Common myeloid progenitor, CD34-positive (primary cell): Measurements from ENCODE around the gene CDCA7L.

Experiments used
- CTCF ChIA-PET: fragments of 350-600 bp; sonication (Branson Sonifier 250); formaldehyde crosslinking; loops from one replicate; lab custom pipeline; 2021; ENCODE audit warnings: antibody characterized with exemption; lab: Charles Lee
- POLR2A ChIA-PET: fragments of 350-600 bp; sonication (Branson Sonifier 250); formaldehyde crosslinking; loops from one replicate; lab custom pipeline; 2021; ENCODE audit warnings: antibody characterized with exemption; lab: Charles Lee
- DNase-seq, 3 donors: peaks; one replicate each; pipeline versions ENCODE4 v3.0.0 to v3.0.0-alpha.2; 2013
- H3K27ac ChIP-seq, 2 experiments: 1 replicate in 1 of 2; 2 replicates in 1 of 2; pipeline ENCODE4 v1.7.0; 2013; ENCODE audit warnings: inconsistent platforms in 2 of 2, low read length in 2 of 2, mild to moderate bottlenecking in 2 of 2, low read depth in 1 of 2, moderate library complexity in 1 of 2; ENCODE audit not compliant: severe bottlenecking in 2 of 2, insufficient read depth in 1 of 2, poor library complexity in 1 of 2
- H3K27me3 ChIP-seq, 5 experiments: replicated peaks in 2 of 5; 1 replicate in 3 of 5; 2 replicates in 2 of 5; pipeline versions ENCODE4 v1.6.1 to v1.7.0; 2013; ENCODE audit warnings: low read length in 4 of 5, mild to moderate bottlenecking in 2 of 5, moderate library complexity in 2 of 5, inconsistent platforms in 1 of 5; ENCODE audit not compliant: insufficient read depth in 5 of 5, control insufficient read depth in 4 of 5
- H3K36me3 ChIP-seq, 4 experiments: 1 replicate in 2 of 4; 2 replicates in 2 of 4; pipeline versions ENCODE4 v1.6.1 to v1.7.0; 2013; ENCODE audit warnings: low read length in 3 of 4, control low read depth in 1 of 4, mild to moderate bottlenecking in 1 of 4; ENCODE audit not compliant: control insufficient read depth in 4 of 4, insufficient read depth in 4 of 4
- H3K4me1 ChIP-seq, 4 experiments: 1 replicate in 3 of 4; 2 replicates in 1 of 4; pipeline versions ENCODE4 v1.6.1 to v1.7.1; 2013; ENCODE audit warnings: low read length in 3 of 4, mild to moderate bottlenecking in 3 of 4, control low read depth in 1 of 4, inconsistent platforms in 1 of 4, moderate library complexity in 1 of 4; ENCODE audit not compliant: control insufficient read depth in 4 of 4, insufficient read depth in 4 of 4; ENCODE audit errors: control extremely low read depth in 1 of 4
- H3K4me3 ChIP-seq, 7 experiments: 1 replicate in 4 of 7; 2 replicates in 3 of 7; pipeline versions ENCODE4 v1.5.1 to v1.7.0; 2013; ENCODE audit warnings: mild to moderate bottlenecking in 7 of 7, low read length in 6 of 7, moderate library complexity in 6 of 7, inconsistent platforms in 2 of 7, low read depth in 2 of 7, control low read depth in 1 of 7; ENCODE audit not compliant: insufficient read depth in 4 of 7, control insufficient read depth in 1 of 7; ENCODE audit errors: extremely low read depth in 1 of 7
- H3K9me3 ChIP-seq, 5 experiments: 1 replicate in 4 of 5; 2 replicates in 1 of 5; pipeline versions ENCODE4 v1.6.1 to v1.7.1; 2013; ENCODE audit warnings: low read length in 4 of 5, mild to moderate bottlenecking in 2 of 5, inconsistent platforms in 1 of 5, low read depth in 1 of 5, moderate library complexity in 1 of 5; ENCODE audit not compliant: control insufficient read depth in 4 of 5, insufficient read depth in 2 of 5; ENCODE audit errors: control extremely low read depth in 1 of 5
- WGBS: methylation state at CpG from one replicate; pipeline ENCODE4 v1.1.5; 2013; ENCODE audit not compliant: insufficient coverage; 5-methylcytosine and 5-hydroxymethylcytosine counted together

CDCA7L gene

DNA sequence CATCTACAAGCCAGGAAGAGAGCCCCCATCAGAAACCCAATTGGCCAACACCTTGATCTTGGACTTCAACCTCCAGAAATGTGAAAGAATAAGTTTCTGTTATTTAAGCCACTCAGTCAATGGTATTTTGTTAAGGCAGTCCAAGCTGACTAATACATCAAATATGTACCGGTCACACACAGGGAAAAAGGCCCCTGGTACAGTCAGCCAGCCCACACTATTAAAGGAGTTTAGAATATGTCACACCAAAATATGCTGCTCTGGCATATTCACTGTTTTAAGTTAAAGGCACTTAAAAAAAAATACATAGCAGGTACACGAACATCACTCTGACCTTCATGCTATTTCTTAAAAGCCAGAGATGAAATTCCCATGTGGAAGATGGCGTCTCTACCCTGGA lies 15.2 kb upstream of the CDCA7L start:
- POLR2A ChIA-PET = no interaction called here
- 100% methylated on average over 1 of the region's 3 CpGs for WGBS
- H3K27me3 ChIP-seq = no peaks in the 10 kb centered on the region
- H3K27ac ChIP-seq = no peak overlapping the region
- peaks cover 0 to 13% (median 5%) of the 10 kb centered on the region in 4 experiments for H3K4me1 ChIP-seq
- CTCF ChIA-PET = no interaction called here
- no peak for DNase-seq
- H3K4me3 ChIP-seq = no peak overlapping the region
- H3K9me3 ChIP-seq = no peaks in the 10 kb centered on the region
- H3K36me3 ChIP-seq = no peaks in the 10 kb centered on the region

DNA sequence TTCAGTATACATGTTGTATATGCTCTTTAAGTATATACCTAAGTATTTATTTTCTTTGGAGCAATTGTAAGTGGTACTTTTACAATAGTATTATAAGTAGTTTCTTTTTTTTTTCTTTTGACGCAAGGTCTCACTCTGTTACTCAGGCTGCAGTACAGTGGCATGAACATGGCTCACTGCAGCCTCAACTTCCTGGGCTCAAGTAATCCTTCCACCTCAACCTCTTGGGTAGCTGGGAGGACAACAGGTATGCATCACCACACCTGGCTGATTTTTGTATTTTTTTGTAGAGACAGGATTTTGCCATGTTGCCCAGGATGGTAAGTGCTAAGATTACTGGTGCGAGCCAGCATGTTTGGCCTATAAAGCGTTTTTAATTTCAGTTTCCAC lies 13.7 kb upstream of the CDCA7L start:
- no peak for DNase-seq
- ChIA-PET CTCF (interaction anchor here (1.8 kb wide), 1 partner anchor 12 kb away, joined by 4 read pairs; no protein-coding TSS in a partner anchor), POLR2A (no interaction called here)
- no peaks in the 10 kb centered on the region for H3K36me3 ChIP-seq
- no CpG with 5 or more reads among the region's 3 CpGs for WGBS
- peaks cover 0 to 6% (median 2%) of the 10 kb centered on the region in 4 experiments for H3K4me1 ChIP-seq
- H3K27ac ChIP-seq = no peak overlapping the region
- no peak overlapping the region for H3K4me3 ChIP-seq
- no peaks in the 10 kb centered on the region for H3K9me3 ChIP-seq
- no peaks in the 10 kb centered on the region for H3K27me3 ChIP-seq

- no peak overlapping the region for H3K27ac ChIP-seq
- POLR2A ChIA-PET = no interaction called here
- no CpG with 5 or more reads among the region's 3 CpGs for WGBS
- CTCF ChIA-PET = interaction anchor here (1.6 kb wide), 1 partner anchor 10 kb away, joined by 5 read pairs; no protein-coding TSS in a partner anchor
- H3K27me3 ChIP-seq = no peaks in the 10 kb centered on the region
- H3K36me3 ChIP-seq = no peaks in the 10 kb centered on the region
- no peak for DNase-seq
- H3K9me3 ChIP-seq = no peaks in the 10 kb centered on the region
- H3K4me3 ChIP-seq = no peak overlapping the region
- H3K4me1 ChIP-seq = peaks cover 0 to 15% (median 5%) of the 10 kb centered on the region in 4 experiments
Observed at GRCh38 chr7:21953781-21954180, 8.1 kb upstream of the CDCA7L start.

GRCh38 chr7:21948887-21949540 lies 3.3 kb upstream of the CDCA7L start:
- no peaks in the 10 kb centered on the region for H3K9me3 ChIP-seq
- ChIA-PET CTCF (interaction anchor here (1.0 to 2.3 kb wide), 2 partner anchors 16 to 54 kb away, joined by 3 to 8 read pairs; no protein-coding TSS in a partner anchor), POLR2A (no interaction called here)

GRCh38 chr7:21948364-21948763 lies 2.7 kb upstream of the CDCA7L start:
- peaks cover 11 to 36% (median 23%) of the 10 kb centered on the region in 4 experiments for H3K4me1 ChIP-seq
- ChIA-PET POLR2A (no interaction called here), CTCF (interaction anchor here (1.0 to 2.3 kb wide), 3 partner anchors 11 to 55 kb away, joined by 3 to 8 read pairs (median 4); no protein-coding TSS in a partner anchor)
- no peak overlapping the region for H3K4me3 ChIP-seq
- no peaks in the 10 kb centered on the region for H3K27me3 ChIP-seq
- H3K36me3 ChIP-seq = no peaks in the 10 kb centered on the region
- no peak for DNase-seq
- WGBS = 11% methylated on average over 1 of the region's 2 CpGs
- no peaks in the 10 kb centered on the region for H3K9me3 ChIP-seq
- no peak overlapping the region for H3K27ac ChIP-seq

More at GRCh38 chr7:21948887-21949540, 3.3 kb upstream of the CDCA7L start:
- Histone ChIP-seq H3K4me1 (peaks cover 9 to 29% (median 19%) of the 10 kb centered on the region in 4 experiments), H3K27me3 (no peaks in the 10 kb centered on the region), H3K4me3 (no peak overlapping the region), H3K27ac (no peak overlapping the region), H3K36me3 (no peaks in the 10 kb centered on the region)
- no peak for DNase-seq
- 59% methylated on average over 6 of the region's 8 CpGs for WGBS

GRCh38 chr7:21947946-21948345 lies 2.2 kb upstream of the CDCA7L start:
- H3K27ac ChIP-seq = no peak overlapping the region
- H3K27me3 ChIP-seq = no peaks in the 10 kb centered on the region
- no peak overlapping the region for H3K4me3 ChIP-seq
- no peak for DNase-seq
- CTCF ChIA-PET = interaction anchor here (1.0 to 1.5 kb wide), 2 partner anchors 12 to 55 kb away, joined by 3 to 4 read pairs; no protein-coding TSS in a partner anchor
- H3K4me1 ChIP-seq = peaks cover 15 to 40% (median 26%) of the 10 kb centered on the region in 4 experiments
- H3K9me3 ChIP-seq = no peaks in the 10 kb centered on the region
- whole genome bisulfite sequencing = 100% methylated on average over 1 of the region's 2 CpGs
- no peaks in the 10 kb centered on the region for H3K36me3 ChIP-seq
- POLR2A ChIA-PET = no interaction called here

- CTCF ChIA-PET = interaction anchor here (0.6 to 1.7 kb wide), 3 partner anchors 13 to 20 kb away, joined by 3 to 5 read pairs (median 4); no protein-coding TSS in a partner anchor
- 84% methylated on average over 3 of the region's 3 CpGs for WGBS
- POLR2A ChIA-PET = interaction anchor here (0.6 kb wide), 2 partner anchors 28 to 124 kb away, joined by 3 to 4 read pairs; no protein-coding TSS in a partner anchor
- H3K27ac ChIP-seq = no peak overlapping the region
- no peaks in the 10 kb centered on the region for H3K36me3 ChIP-seq
- DNase-seq = no peak
- H3K4me3 ChIP-seq = no peak overlapping the region
- H3K27me3 ChIP-seq = no peaks in the 10 kb centered on the region
- H3K4me1 ChIP-seq = peaks cover 19 to 49% (median 34%) of the 10 kb centered on the region in 4 experiments
- H3K9me3 ChIP-seq = no peaks in the 10 kb centered on the region
Observed at GRCh38 chr7:21947056-21947455, 1.4 kb upstream of the CDCA7L start.
